ENCODE measurements around the gene TRIM28.

The TRIM28 gene

DNA sequence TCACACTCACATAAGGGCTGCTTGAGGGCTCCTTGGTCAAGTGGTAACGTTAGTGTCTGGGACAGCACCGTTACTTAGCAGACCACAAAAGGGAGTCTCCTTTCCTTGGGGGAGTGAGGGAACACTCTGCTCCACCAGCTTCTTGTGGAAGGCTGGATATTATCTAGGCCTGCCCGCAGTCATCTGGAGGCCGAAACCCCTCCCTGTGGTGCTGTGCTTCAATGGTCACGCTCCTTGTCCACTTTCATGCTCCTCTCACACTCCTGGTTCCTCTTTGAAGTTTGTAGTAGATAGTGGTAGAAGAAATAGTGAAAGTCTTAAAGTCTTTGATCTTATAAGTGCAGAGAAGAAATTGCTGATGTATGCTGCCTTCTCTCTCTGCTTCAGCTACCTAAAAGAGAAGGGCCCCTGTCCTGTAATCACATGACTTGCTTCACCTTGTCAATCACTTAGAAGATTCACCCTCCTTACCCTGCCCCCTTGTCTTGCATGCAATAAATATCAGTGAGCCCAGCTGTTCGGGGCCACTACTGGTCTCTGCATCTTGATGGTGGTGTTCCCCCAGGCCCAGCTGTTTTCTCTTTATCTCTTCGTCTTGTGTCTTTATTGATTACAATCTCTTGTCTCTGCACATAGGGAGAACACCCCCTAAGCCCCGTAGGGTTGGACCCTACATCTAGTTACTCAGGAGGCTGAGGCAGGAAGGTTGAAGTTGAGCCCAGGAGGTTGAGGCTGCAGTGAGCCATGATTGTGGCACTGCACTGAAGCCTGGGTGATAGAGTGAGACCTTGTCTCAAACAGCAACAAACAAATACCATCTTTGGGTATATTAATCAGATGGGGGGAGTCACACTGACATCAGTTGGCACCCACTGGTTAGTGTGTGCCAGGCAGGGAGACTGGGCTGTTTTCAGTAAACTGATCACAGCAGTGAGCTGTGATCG lies 40.9 kb downstream of the TRIM28 start:
- no peak overlapping the region for H3K4me3 ChIP-seq (ENCODE audit: low read depth, low read length)
- TF ChIP-seq, protein P1, sequence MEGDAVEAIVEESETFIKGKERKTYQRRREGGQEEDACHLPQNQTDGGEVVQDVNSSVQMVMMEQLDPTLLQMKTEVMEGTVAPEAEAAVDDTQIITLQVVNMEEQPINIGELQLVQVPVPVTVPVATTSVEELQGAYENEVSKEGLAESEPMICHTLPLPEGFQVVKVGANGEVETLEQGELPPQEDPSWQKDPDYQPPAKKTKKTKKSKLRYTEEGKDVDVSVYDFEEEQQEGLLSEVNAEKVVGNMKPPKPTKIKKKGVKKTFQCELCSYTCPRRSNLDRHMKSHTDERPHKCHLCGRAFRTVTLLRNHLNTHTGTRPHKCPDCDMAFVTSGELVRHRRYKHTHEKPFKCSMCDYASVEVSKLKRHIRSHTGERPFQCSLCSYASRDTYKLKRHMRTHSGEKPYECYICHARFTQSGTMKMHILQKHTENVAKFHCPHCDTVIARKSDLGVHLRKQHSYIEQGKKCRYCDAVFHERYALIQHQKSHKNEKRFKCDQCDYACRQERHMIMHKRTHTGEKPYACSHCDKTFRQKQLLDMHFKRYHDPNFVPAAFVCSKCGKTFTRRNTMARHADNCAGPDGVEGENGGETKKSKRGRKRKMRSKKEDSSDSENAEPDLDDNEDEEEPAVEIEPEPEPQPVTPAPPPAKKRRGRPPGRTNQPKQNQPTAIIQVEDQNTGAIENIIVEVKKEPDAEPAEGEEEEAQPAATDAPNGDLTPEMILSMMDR (IDR thresholded peaks at IDR 0.05; ENCODE audit: low read depth, low read length): no peak

DNA sequence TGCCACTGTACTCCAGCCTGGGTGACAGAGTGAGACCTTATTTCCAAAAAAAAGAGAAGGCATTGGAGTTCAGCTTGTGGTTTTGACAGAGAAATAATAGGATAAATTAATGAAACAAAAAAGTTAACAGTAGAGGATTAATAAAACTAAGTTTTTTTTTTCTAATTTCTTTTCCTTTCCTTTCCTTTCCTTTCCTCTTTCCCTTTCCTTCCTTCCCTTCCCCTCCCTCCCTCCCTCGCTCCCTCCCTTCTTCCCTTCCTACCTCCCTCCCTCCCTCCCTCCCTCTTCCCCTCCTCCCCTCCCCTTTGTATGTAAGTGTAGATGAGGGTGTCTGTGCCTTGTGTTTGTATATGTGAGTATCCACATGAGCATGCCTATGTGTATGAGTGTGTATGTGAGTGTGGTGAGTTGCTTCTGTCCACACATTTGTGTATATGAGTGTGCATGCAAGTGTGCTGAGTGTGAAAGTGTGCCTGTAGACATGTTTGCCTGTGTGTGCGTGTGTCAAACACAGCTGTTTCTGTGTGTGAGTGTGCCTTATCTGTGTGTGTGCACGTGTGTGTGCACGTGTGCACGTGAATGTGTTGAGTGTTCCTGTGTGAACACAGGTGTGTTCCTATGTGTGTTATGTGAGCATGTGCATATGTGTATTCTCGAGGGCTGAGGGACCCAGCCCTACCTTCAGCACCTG lies 41.7 kb downstream of the TRIM28 start:
- TF ChIP-seq, protein P1 (IDR thresholded peaks at IDR 0.05; ENCODE audit: low read depth, low read length): no peak
- no peak overlapping the region for H3K4me3 ChIP-seq (ENCODE audit: low read depth, low read length)

- TF ChIP-seq, protein P1 (IDR thresholded peaks at IDR 0.05; ENCODE audit: low read depth, low read length): no peak
- no peak overlapping the region for H3K4me3 ChIP-seq (ENCODE audit: low read depth, low read length)
These were observed 42.4 kb downstream of the TRIM28 start for GRCh38 chr19:58586133-58586765.

Data from WI38 (cell line).